Lower lobe of right lung (tissue), 2 donors: ENCODE measurements around the gene DBH. TPM values are rescaled to one million over a fixed set of nuclear protein-coding genes. Genes with fewer than 3 reads are reported as not detected.

Experiments used
- ATAC-seq, 2 donors: fragments of 200-7000 bp; cut with Tn5 transposase; one replicate each; pipeline ENCODE4 v1.9.1; 2020 to 2022; ENCODE audit warnings: mild to moderate bottlenecking in 2 of 2, moderate library complexity in 2 of 2
- DNase-seq: peaks from one replicate; pipeline ENCODE4 v3.0.0-alpha.2; 2020
- H3K27ac ChIP-seq: fragments of 200-600 bp; one replicate; pipeline ENCODE4 v1.8.0; 2022
- H3K27me3 ChIP-seq: fragments of 200-600 bp; one replicate; pipeline ENCODE4 v1.8.0; 2022; ENCODE audit warnings: low read depth
- H3K36me3 ChIP-seq: fragments of 200-600 bp; one replicate; pipeline ENCODE4 v1.8.0; 2022; ENCODE audit warnings: mild to moderate bottlenecking
- H3K4me1 ChIP-seq: fragments of 200-600 bp; one replicate; pipeline ENCODE4 v1.8.0; 2022
- H3K4me3 ChIP-seq: fragments of 200-600 bp; one replicate; pipeline ENCODE4 v1.8.0; 2022; ENCODE audit warnings: mild to moderate bottlenecking
- H3K9me3 ChIP-seq: fragments of 200-600 bp; one replicate; pipeline ENCODE4 v1.8.0; 2022
- CTCF ChIP-seq: fragments of 200-600 bp; IDR thresholded peaks from one replicate; pipeline ENCODE4 v1.8.0; 2022; ENCODE audit warnings: antibody characterized with exemption, mild to moderate bottlenecking
- intact Hi-C: fragments of 100-400 bp; cut with DNase I; formaldehyde crosslinking; loops from one replicate; pipeline ENCODE4 v1.11.0; 2022
- total RNA-seq: library from RNA; stranded (reverse); fragmentation: NEBNext Ultra II Directional; extraction: Animal tissue kit (Norgen Biotek cat#: 25700); gene quantifications from one replicate; pipeline ENCODE4 v1.2.1, GENCODE V29; 2021
- donor health status: DM: no; HTN: yes; CAD: no; lungs with severe emphysema.

DBH gene
- total RNA-seq, 1 donor from 2014 or later, result not detected

GRCh38 chr9:133676450-133676849 is 40.3 kb downstream of the DBH start:
- H3K27me3 ChIP-seq, result no peaks in the 10 kb centered on the region
- DNase-seq (peak; percentile 34), ATAC-seq (no peak)
- no peak overlapping the region for H3K27ac ChIP-seq
- intact Hi-C loops, result no loop called here
- H3K4me1 ChIP-seq, result peaks cover 15% of the 10 kb centered on the region
- no peaks in the 10 kb centered on the region for H3K36me3 ChIP-seq
- no peak for TF ChIP-seq CTCF
- H3K9me3 ChIP-seq, result no peaks in the 10 kb centered on the region
- no peak overlapping the region for H3K4me3 ChIP-seq

GRCh38 chr9:133677126-133678010 is 41.2 kb downstream of the DBH start:
- ATAC-seq, result no peak
- H3K27me3 ChIP-seq, result no peaks in the 10 kb centered on the region
- H3K4me3 ChIP-seq, result no peak overlapping the region
- no peak overlapping the region for H3K27ac ChIP-seq
- H3K4me1 ChIP-seq, result peaks cover 15% of the 10 kb centered on the region
- intact Hi-C loops, result no loop called here
- peak; percentile 20 for DNase-seq
- no peaks in the 10 kb centered on the region for H3K36me3 ChIP-seq
- no peak for TF ChIP-seq CTCF
- no peaks in the 10 kb centered on the region for H3K9me3 ChIP-seq

DNA sequence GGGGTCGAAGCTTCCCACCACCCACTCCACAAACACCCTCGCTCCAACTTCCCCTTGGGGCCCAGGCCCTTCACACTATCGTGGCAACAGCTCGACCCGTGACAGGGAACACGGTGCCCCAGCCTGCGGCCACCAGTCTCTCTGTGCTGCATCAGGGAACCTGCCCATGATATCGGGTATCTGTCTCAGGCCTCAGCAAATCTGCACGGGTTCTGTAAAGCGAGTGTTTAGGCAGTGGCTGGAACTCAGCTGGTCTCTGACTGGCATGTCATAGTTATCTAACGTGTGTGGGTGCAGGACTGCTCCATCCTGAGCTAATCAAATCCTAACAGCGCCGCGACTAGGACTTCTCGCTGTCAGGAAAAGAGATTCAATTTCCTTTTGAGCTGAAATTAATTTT is 42.9 kb downstream of the DBH start:
- intact Hi-C loops, result no loop called here
- peaks cover 29% of the 10 kb centered on the region for H3K4me1 ChIP-seq
- DNase-seq, result peak; percentile 35
- no peak for ATAC-seq
- H3K27me3 ChIP-seq, result no peaks in the 10 kb centered on the region
- no peak overlapping the region for H3K4me3 ChIP-seq
- H3K36me3 ChIP-seq, result no peaks in the 10 kb centered on the region
- TF ChIP-seq CTCF, result no peak
- H3K9me3 ChIP-seq, result no peaks in the 10 kb centered on the region
- peak overlapping the region; percentile 34 for H3K27ac ChIP-seq

GRCh38 chr9:133679466-133680061 is 43.4 kb downstream of the DBH start:
- H3K27ac ChIP-seq, result peak overlapping the region; percentile 34
- no peak for ATAC-seq
- peak; percentile 43 for DNase-seq

More at GRCh38 chr9:133679466-133680061, 43.4 kb downstream of the DBH start:
- intact Hi-C loops, result no loop called here
- Histone ChIP-seq H3K4me1 (peaks cover 34% of the 10 kb centered on the region), H3K4me3 (no peak overlapping the region), H3K9me3 (no peaks in the 10 kb centered on the region), H3K27me3 (no peaks in the 10 kb centered on the region), H3K36me3 (no peaks in the 10 kb centered on the region)
- TF ChIP-seq CTCF, result no peak
